ENCODE measurements around the gene MNT.
A peak's percentile ranks its signal among the peaks of the same experiment; 100 is the strongest.
"Not testable (repeated sequence)": the region's sequence is repeated elsewhere in the genome, so short reads cannot be mapped to it uniquely, and the experiment has no call there.

MNT gene

DNA sequence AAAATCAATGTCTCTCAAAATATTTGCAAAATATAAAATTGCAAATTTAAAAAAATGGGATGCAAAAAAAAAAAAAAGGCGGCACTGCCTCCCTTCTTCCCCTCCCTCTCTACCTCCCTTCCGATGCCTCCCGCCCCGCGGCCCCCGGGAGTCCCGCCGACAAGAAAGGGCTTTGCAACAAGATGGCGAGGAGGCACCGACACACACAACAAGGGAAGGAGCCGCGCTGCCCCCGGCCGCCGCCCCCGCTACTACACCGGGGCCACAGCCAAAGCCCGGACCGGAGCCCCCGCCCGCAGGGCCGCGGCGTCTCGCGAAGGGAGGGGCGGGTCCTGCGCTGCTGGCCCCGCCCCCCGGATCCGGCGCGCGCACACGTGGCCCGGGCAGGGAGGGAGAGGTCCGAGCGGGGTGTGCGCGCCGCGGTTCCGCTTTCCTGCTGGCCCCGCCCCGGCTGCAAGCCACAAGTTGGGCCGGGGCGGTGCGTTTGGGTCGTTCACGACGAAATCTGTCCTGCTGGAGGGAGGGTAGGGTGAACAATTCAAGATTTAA lies at the start of gene MNT:
TSS of gene MNT (minus strand) at position 184 of the 549 bp plus-strand sequence. CDS start 348 bp downstream, outside the sequence.
- peak; percentile 85 for DNase-seq (ENCODE audit: low spot score)

DNA sequence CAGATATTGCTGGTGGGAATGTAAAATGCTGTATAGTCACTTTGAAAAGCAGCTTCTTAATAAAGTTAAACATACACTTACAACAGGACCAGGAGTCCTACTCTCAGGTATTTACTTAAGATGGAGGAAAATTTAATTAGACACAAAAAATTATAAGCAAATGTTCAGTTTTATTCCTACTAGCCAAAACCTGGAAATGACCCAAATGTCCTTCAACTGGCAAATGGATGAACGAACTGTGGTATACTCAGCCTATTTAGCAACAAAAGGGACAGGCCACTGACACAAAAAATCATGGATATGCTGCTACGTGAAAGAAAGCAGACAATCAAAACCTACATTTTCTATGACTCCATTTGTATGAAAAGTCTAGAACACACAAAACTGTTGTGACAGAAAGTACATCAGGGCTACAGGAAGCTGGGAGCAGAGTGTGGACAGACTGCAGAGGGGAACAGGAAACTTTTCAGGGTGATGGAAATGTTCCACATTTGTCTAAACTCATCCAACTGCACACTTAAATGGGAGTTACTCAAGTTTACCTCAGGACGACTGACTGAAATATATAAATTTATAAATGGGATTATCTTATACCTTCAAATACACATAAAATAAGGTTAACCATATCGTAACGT lies 49.3 kb upstream of the MNT start:
- DNase-seq (ENCODE audit: low spot score) = no peak

DNA sequence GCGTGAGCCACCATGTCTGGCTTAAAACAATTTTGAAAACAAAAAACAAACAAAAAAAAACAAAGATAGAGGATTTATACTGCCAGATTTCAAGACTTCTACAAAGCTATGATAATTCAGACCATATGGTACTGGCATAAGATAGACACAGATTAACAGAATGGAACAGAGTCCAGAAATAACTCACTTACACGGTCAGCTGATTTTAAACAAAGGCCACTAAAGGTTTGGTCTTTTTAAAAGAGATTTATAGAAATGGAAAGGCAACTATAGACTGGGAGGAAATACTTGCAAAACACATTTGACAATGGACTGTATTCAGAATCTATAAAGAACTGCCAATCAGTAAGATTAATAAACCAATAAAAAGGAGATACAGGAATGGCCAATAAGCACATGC lies 48.6 kb upstream of the MNT start:
- no peak for DNase-seq (ENCODE audit: low spot score)

DNA sequence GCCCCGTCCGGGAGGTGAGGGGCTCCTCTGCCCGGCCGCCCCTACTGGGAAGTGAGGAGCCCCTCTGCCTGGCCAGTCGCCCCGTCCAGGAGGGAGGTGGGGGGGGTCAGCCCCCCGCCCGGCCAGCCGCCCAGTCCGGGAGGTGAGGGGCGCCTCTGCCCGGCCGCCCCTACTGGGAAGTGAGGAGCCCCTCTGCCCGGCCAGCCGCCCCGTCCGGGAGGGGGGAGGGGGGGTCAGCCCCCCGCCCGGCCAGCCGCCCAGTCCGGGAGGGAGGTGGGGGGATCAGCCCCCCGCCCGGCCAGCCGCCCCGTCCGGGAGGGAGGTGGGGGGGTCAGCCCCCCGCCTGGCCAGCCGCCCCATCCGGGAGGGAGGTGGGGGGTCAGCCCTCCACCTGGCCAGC lies 46.6 kb upstream of the MNT start:
- DNase-seq (ENCODE audit: low spot score) = not testable (repeated sequence)

- no peak for DNase-seq (ENCODE audit: low spot score)
These were observed 44.8 kb upstream of the MNT start for GRCh38 chr17:2445638-2446037.

DNA sequence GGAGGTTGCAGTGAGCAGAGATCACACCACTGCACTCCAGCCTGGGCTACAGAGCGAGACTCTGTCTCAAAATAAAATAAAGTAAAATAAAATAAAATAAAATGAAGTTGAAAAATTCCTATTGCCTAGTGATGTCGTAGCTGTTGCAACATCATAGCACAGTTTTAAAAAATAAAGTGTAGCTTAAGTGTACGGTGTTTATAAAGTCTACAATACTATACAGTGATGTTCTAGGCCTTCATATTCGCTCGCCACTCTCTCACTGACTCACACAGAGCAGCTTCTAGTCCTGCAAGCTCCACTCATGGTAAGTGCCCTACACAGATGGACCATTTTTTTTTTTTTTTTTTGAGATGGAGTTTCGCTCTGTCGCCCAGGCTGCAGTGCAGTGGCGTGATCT lies 43.5 kb upstream of the MNT start:
- DNase-seq (ENCODE audit: low spot score) = no peak

DNA sequence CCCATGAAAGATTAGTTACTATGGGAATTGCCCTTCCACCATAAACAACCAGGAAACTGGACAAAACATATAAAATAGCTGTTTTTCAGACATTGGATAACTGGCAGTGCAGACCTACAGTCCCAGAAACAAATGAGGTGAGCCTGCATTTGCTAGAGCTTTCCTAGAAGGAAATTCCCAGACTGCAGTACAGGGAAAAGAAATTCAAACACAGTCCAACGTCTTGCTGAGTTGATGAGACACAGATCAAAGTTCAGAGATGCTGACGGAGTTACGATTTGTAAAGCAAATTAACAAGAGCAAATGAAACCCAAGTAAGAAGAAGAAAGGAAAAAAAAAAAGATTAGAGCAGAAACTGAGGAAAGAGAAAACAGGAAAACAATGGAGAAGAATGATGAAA lies 41.3 kb upstream of the MNT start:
- no peak for DNase-seq (ENCODE audit: low spot score)

DNA sequence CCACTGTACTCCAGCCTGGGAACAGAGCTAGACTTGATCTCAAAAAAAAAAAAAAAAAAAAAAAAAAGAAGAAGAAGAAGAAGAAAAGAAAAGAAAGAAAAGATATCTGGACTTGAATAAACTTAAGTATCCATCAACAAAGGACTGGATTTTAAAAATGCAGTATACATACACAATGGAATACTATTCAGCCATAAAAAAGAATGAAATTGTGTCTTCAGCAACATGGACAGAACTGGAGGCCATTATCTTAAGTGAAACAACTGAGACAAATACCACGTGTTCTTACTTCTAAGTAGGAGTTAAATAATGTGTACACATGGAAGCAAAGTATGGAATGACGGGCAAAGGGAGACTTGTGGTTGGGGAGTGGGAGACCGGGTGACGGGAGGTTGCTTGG lies 40.1 kb upstream of the MNT start:
- no peak for DNase-seq (ENCODE audit: low spot score)

GRCh38 chr17:2439997-2440396 lies 39.1 kb upstream of the MNT start:
- not testable (repeated sequence) for DNase-seq (ENCODE audit: low spot score)

DNA sequence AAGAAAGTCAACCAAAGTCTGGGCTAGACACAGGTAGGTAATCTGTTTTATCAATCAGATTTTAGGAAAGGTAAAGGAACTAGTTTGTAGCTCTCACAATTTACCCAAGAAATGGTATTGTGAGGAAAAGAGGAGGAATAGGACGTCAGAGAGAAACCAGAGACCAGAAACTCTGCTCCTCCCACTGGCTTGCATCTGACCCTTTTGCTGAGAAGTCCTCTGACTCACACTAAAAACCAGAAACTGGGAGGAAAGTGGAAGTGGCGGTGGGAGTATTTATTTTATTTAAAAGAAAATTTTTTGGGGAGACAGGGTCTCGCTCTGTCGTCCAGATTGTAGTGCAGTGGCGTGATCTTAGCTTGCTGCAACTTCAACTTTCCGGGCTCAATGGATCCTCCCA lies 38.0 kb upstream of the MNT start:
- DNase-seq (ENCODE audit: low spot score) = no peak

DNA sequence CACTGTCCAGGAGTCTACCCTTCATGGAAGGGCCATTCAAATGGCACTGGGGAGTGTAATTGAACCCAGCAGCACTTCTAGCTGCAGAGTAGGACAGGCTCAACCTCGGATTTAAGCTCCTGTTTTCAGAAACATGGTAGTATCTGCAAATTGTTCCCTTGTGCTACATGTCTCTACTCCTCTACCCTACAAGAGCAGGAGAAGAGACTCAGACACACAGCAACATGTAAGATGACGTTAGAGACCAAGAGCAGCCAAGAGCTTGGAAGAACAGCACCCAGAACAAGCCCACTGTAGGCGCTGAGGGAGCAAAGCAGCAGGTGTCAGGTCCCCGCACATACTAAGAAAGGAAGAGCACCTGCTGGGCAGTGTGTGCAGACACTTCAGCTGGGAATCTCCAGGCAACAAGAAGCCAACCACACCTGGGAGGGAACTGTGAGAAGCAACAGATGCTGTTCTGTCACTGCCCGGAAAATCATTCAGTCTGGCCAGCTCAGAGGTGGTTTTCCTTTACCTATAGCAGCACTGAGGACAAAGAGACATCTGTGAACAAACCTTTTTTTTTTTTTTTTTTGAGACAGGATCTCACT lies 35.6 kb upstream of the MNT start:
- DNase-seq (ENCODE audit: low spot score) = no peak

DNA sequence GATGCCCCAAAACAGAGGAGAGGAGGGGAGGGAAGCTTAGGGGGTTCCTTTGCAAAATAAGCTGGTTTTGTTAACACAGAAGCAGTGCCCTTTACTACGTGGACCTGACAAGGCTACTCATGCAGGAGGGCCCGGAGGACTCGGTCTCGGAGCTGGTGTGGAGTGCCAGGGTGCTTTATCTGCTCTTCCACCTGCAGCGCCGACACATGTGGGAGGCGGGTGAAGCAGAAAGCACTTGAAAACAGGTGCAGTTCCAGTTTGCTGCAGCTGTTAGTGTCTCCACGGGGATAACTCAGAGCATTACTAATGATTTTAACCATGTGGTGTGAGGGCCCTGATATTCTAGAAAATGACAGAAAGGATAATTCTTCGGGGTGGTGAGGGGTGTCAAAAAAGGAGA lies 35.0 kb upstream of the MNT start:
- no peak for DNase-seq (ENCODE audit: low spot score)

DNA sequence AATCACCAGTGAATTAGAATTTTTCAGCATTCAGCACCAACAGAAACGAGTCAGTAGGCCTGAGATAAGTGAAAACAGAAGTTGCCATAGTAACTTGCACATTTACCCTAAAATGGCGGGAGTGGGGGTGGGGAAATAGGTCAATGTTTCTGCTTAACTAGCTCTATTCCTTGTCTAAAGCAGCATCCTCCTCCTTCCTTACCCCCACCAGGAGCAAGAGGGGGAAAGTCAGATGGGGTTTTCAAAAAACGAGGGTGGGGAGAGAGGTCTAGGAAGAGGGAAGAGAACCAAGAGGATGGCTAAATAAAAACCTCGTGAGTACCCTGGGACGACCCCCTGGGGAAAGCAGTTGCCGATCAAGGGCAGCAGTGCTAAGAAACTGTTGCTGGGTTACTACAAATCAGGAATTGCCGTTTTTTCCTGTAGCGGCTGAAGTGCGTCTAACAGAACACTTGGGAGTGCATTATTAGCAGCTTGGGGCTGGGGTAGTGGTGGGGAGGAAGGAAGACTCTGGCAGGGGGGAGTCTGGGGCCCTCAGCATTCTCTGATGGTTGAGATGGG lies 34.4 kb upstream of the MNT start:
- DNase-seq (ENCODE audit: low spot score) = no peak

DNA sequence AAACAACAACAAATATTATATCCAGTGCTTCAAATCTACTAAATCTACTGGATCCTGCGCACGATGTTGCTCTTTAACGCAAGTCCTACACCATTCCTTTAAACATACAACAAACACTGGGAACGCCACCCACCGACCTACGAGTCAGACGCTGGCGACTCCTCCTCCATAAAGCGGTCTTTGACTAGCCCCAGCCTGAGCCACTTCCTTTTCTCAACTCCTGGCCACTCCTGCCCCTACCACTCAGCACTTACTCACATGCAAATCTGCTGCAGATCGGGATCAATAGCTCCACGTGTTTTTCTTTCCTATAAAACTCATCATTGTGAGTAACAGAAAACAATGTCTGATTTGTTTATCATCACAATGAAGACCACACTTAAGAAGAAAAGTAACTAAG lies 32.8 kb upstream of the MNT start:
- no peak for DNase-seq (ENCODE audit: low spot score)

DNA sequence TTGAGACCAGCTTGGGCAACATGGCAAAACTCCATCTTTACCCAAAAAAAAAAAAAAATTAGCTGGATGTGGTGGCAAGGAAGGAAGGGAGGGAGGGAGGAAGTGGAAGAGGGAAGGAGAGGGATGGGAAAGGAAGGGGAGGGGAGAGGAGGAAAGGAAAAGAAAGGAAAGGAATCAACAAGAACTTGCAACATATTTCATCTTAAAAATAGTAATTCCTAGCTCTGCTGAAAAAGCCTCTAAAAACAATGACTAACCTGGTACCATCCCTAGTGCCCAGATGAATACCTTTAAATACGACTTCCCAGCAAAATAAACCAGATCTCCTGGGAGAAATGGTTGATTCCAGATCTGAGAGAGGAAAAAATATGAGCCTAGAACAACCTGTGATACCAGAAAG lies 27.1 kb upstream of the MNT start:
- no peak for DNase-seq (ENCODE audit: low spot score)

DNA sequence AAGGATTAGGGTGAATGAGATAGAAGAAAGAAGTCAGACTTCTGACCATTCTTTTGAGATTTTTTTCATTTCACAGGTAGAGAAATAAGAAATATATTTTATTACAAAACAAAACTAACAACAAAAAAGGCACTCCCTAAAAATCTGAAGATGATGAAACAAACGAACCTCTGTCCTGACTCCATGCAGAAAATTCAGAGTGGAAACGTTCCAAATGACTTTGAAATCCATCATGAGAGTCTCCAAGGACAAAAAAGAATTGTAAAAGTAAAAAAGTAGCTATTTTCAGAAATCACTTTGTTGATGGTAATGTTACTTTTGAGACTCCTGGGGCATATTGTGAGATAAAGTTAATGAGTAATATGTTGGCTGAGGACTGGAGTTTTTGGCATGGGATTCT lies 26.4 kb upstream of the MNT start:
- no peak for DNase-seq (ENCODE audit: low spot score)

GRCh38 chr17:2423271-2423670 lies 22.4 kb upstream of the MNT start:
- DNase-seq (ENCODE audit: low spot score) = peak; percentile 67

- peak; percentile 47 for DNase-seq (ENCODE audit: low spot score)
These were observed 20.7 kb upstream of the MNT start for GRCh38 chr17:2421315-2422147.

DNA sequence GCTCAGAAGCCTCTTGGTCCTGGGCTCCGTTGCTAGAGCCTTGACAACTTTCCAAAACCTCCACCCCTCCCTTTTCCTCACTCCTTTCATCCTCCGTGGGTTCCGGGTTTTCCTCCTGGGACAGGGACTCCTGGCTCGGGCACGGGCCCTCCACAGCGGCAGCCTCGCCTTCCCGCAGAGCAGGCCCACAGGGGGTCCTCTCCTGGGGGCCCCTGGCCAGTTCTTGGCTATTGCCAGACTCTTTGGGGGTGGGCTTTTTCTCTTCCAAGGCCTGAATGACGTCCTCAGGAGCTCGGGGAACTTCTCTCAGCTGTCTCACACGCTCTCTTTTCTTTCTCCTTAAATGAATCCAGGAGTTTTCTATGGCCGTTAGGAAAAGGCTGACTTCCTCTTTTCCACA lies 19.3 kb upstream of the MNT start:
- no peak for DNase-seq (ENCODE audit: low spot score)

GRCh38 chr17:2419486-2419885 lies 18.6 kb upstream of the MNT start:
- no peak for DNase-seq (ENCODE audit: low spot score)

GRCh38 chr17:2418572-2418971 lies 17.7 kb upstream of the MNT start:
- DNase-seq (ENCODE audit: low spot score) = no peak

DNA sequence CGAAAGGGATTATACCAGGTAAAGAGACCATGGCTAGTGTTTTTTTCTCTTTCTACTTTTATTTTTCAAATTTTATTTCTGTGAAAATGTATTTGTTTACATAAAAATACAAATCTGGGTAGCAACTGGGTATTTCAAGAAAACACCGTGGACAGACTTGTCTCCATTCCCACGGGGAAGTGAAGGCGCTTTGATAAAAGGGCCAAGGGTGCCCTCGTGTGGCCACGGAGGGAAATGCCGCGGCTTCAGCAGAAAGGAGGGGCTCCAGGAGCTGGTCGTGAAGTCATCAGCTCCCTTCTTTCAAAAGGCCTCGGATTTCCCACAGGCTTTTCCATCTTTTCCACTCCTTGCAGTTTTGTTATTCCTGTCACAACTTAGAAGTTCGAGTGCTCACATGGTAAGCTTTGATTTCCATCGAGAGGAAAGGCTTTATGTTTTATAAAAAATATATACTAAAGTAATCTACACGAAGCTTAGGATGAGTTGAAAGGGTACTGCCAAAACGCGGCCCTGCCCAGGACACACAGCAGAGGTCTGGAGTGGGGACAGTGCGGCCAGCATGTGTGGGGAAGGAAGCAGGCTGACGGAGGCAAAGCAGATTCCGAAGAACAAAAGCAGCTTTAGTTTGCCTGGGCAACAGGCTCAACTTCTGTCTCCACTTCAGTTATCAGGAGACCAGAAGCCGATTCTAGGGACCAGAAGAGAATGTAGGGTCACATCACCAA lies 15.3 kb upstream of the MNT start:
- peak; percentile 74 for DNase-seq (ENCODE audit: low spot score)
